GM12878 (cell line): ENCODE results near the gene SLC26A8. TPM values are rescaled to one million over a fixed set of nuclear protein-coding genes. Genes with fewer than 3 reads are reported as not detected.

ENCODE experiments used
- ATAC-seq: fragments of 200-7000 bp; cut with Tn5 transposase; 3 replicates; pipeline ENCODE4 v1.9.1; 2020; ENCODE audit warnings: mild to moderate bottlenecking, moderate library complexity
- BruUV-seq: library from RNA; stranded (reverse); fragments of 400-500 nt; replicated peaks from 2 replicates; lab custom pipeline; 2021; lab: Mats Ljungman, UMichigan
- CTCF ChIA-PET: fragments of 300-600 bp; sonication (Branson Sonifier 250); formaldehyde crosslinking; extraction: SDS; loops from one replicate; lab custom pipeline; 2021; ENCODE audit warnings: inconsistent platforms; lab: Yijun Ruan, JAX
- POLR2A ChIA-PET: fragments of 350-600 bp; formaldehyde crosslinking; extraction: SDS; loops from one replicate; lab custom pipeline; 2021; ENCODE audit warnings: inconsistent platforms; lab: Charles Lee
- RAD21 ChIA-PET: fragments of 300-600 bp; sonication (Branson Sonifier 250); formaldehyde crosslinking; loops from one replicate; lab custom pipeline; 2023; ENCODE audit warnings: antibody characterized with exemption; ENCODE audit not compliant: unreplicated experiment; lab: Charles Lee
- SMC1A ChIA-PET: fragments of 300-600 bp; sonication (Branson Sonifier 250); formaldehyde crosslinking; loops from one replicate; lab custom pipeline; 2023; ENCODE audit not compliant: unreplicated experiment, uncharacterized antibody; lab: Charles Lee
- DNase-seq: peaks from one replicate; pipeline ENCODE4 v3.0.0-alpha.2; 2011; ENCODE audit warnings: low read depth, low spot score
- FAIRE-seq: peaks from 3 replicates; lab custom pipeline; 2011; peaks lifted over from hg19 to GRCh38; lab: Jason Lieb, UNC
- H2AFZ ChIP-seq: 2 replicates; pipeline ENCODE4 v1.6.0; 2011; ENCODE audit warnings: low read depth, low read length, control low read depth; ENCODE audit not compliant: control insufficient read depth
- H3K27ac ChIP-seq: 2 replicates; pipeline ENCODE4 v1.5.1; 2011; ENCODE audit warnings: control low read depth; ENCODE audit not compliant: control insufficient read depth, insufficient read depth
- H3K27me3 ChIP-seq, 2 experiments: replicated peaks in 1 of 2; 2 replicates each; pipeline versions ENCODE4 v1.6.0 to v1.6.1; 2011; ENCODE audit warnings: low read length in 1 of 2; ENCODE audit not compliant: control insufficient read depth in 2 of 2, insufficient read depth in 2 of 2
- H3K36me3 ChIP-seq, 2 experiments: 2 replicates each; pipeline ENCODE4 v1.5.1; 2011; ENCODE audit warnings: low read length in 1 of 2; ENCODE audit not compliant: control insufficient read depth in 2 of 2, insufficient read depth in 2 of 2
- H3K4me1 ChIP-seq: 2 replicates; pipeline ENCODE4 v1.6.1; 2011; ENCODE audit warnings: mild to moderate bottlenecking, low read length, moderate library complexity, mixed read lengths; ENCODE audit not compliant: control insufficient read depth, insufficient read depth
- H3K4me2 ChIP-seq: 2 replicates; pipeline ENCODE4 v1.6.0; 2011; ENCODE audit warnings: control low read depth; ENCODE audit not compliant: control insufficient read depth, insufficient read depth
- H3K4me3 ChIP-seq: fragments of 200-600 bp; sonication (generic); 2 replicates; pipeline ENCODE4 v1.5.1; 2016
- H3K79me2 ChIP-seq: 2 replicates; pipeline ENCODE4 v1.6.0; 2011; ENCODE audit warnings: low read length; ENCODE audit not compliant: control insufficient read depth, insufficient read depth
- H3K9ac ChIP-seq: 2 replicates; pipeline ENCODE4 v1.8.0; 2011; ENCODE audit warnings: low read length, control low read depth, mixed read lengths; ENCODE audit not compliant: control insufficient read depth, insufficient read depth
- H3K9me3 ChIP-seq: replicated peaks from 3 replicates; pipeline ENCODE4 v1.5.1; 2011; ENCODE audit warnings: mild to moderate bottlenecking, low read length; ENCODE audit not compliant: control insufficient read depth, insufficient read depth
- H4K20me1 ChIP-seq: 2 replicates; pipeline ENCODE4 v1.6.0; 2011; ENCODE audit not compliant: control insufficient read depth, insufficient read depth
- BCLAF1 ChIP-seq: fragments of 450-650 bp; IDR thresholded peaks from 2 replicates; pipeline ENCODE4 v1.6.1; 2017; ENCODE audit warnings: antibody characterized with exemption, mild to moderate bottlenecking, moderate library complexity
- DPF2 ChIP-seq: fragments of 450-650 bp; IDR thresholded peaks from 2 replicates; pipeline ENCODE4 v1.6.1; 2017; ENCODE audit warnings: mild to moderate bottlenecking
- EED ChIP-seq: sonication (generic); IDR thresholded peaks from 2 replicates; pipeline ENCODE4 v1.6.1; 2016; ENCODE audit warnings: antibody characterized with exemption, low read depth
- GATAD2B ChIP-seq: fragments of 450-650 bp; conservative IDR thresholded peaks from 2 replicates; pipeline ENCODE4 v1.6.1; 2017; ENCODE audit warnings: low read depth, mild to moderate bottlenecking, moderate library complexity
- RAD21 ChIP-seq: IDR thresholded peaks from 2 replicates; pipeline ENCODE4 v1.6.1; 2011; ENCODE audit warnings: mild to moderate bottlenecking, low read depth, low read length, moderate library complexity; ENCODE audit not compliant: insufficient read depth
- ZNF217 ChIP-seq: fragments of 450-650 bp; IDR thresholded peaks from 2 replicates; pipeline ENCODE4 v1.6.1; 2017; ENCODE audit warnings: antibody characterized with exemption, mild to moderate bottlenecking
- WGBS: methylation state at CpG from one replicate; pipeline ENCODE4 v1.1.6; 2016; ENCODE audit warnings: low lambda C conversion rate; ENCODE audit not compliant: insufficient replicate concordance, insufficient coverage; ENCODE audit errors: missing lambda C conversion rate; 5-methylcytosine and 5-hydroxymethylcytosine counted together
- in situ Hi-C: fragments of 300-500 bp; cut with MboI; formaldehyde crosslinking; loops from 9 replicates; pipeline ENCODE4 v1.14.3; 2018; ENCODE audit warnings: mixed read lengths
- intact Hi-C: fragments of 100-400 bp; cut with micrococcal nuclease; formaldehyde crosslinking; loops from one replicate; pipeline ENCODE4 v1.14.2; 2022; ENCODE audit not compliant: unreplicated experiment
- polyA plus RNA-seq, 11 experiments: library from polyadenylated mRNA; depleted of rRNA in 4 of 11; unstranded in 6 of 11; stranded (reverse) in 5 of 11; fragments of >200 nt; fragmentation: Nextera tagmentation in 4 of 11; fragmentation: Illumina TruSeq in 1 of 11; extraction: Ambion mirVana in 4 of 11; extraction: Trizol in 1 of 11; gene quantifications; 1 replicate in 1 of 11; 2 replicates in 10 of 11; pipeline versions ENCODE4 v1.2.1 to v1.2.3, GENCODE V29; 2011 to 2016; ENCODE audit warnings: inconsistent platforms in 2 of 11, missing spikeins in 2 of 11, low read depth in 1 of 11
- total RNA-seq, 4 experiments: library from RNA; depleted of rRNA in 3 of 4; stranded (reverse); fragments of >200 nt in 3 of 4; fragmentation: Illumina TruSeq in 1 of 4; extraction: Trizol in 1 of 4; gene quantifications; 2 replicates each; pipeline versions ENCODE4 v1.2.1 to v1.2.3, GENCODE V29; 2013 to 2021

Gene SLC26A8
- total and polyA plus RNA-seq, 10 of the 15 experiments (the other 5 are each of a cell fraction or from before 2014, with no cell fraction given) = 0.09 to 0.95 (median 0.27) TPM; not detected in 2

- no peak for FAIRE-seq
- POLR2A ChIA-PET = no interaction called here
Observed at GRCh38 chr6:36020154-36020553, 4.3 kb downstream of the SLC26A8 start.

More at GRCh38 chr6:36020154-36020553, 4.3 kb downstream of the SLC26A8 start:
- ChIA-PET SMC1A (no interaction called here), CTCF (no interaction called here), RAD21 (no interaction called here)
- H2AFZ ChIP-seq = no peak overlapping the region
- TF ChIP-seq ZNF217 (no peak), RAD21 (no peak), DPF2 (no peak), BCLAF1 (no peak), EED (no peak), GATAD2B (no peak)
- H3K9ac ChIP-seq = no peak overlapping the region
- in situ Hi-C loops (no loop called here), intact Hi-C loops (no loop called here)
- DNase-seq (no peak), ATAC-seq (no peak)
- no TSS peak for BruUV-seq
- H3K36me3 ChIP-seq = no peaks in the 10 kb centered on the region
- no peak overlapping the region for H3K4me3 ChIP-seq
- WGBS = 45% methylated on average over 1 of the region's 1 CpG
- H3K4me2 ChIP-seq = no peak overlapping the region
- H3K79me2 ChIP-seq = no peaks in the 10 kb centered on the region
- no peaks in the 10 kb centered on the region for H3K4me1 ChIP-seq
- H4K20me1 ChIP-seq = no peaks in the 10 kb centered on the region
- H3K9me3 ChIP-seq = no peaks in the 10 kb centered on the region
- H3K27ac ChIP-seq = no peak overlapping the region
- no peaks in the 10 kb centered on the region; a peak in 1 of 4 replicates for H3K27me3 ChIP-seq
